GM12873 (cell line): Measurements from ENCODE around the gene ZNF254.

Experiments used
- CTCF ChIP-seq: IDR thresholded peaks from 2 replicates; pipeline ENCODE4 v1.5.1; 2012; ENCODE audit warnings: low read depth, mild to moderate bottlenecking, moderate library complexity, low read length, control low read depth; ENCODE audit not compliant: insufficient read depth; ENCODE audit errors: missing control alignments

The ZNF254 gene

DNA sequence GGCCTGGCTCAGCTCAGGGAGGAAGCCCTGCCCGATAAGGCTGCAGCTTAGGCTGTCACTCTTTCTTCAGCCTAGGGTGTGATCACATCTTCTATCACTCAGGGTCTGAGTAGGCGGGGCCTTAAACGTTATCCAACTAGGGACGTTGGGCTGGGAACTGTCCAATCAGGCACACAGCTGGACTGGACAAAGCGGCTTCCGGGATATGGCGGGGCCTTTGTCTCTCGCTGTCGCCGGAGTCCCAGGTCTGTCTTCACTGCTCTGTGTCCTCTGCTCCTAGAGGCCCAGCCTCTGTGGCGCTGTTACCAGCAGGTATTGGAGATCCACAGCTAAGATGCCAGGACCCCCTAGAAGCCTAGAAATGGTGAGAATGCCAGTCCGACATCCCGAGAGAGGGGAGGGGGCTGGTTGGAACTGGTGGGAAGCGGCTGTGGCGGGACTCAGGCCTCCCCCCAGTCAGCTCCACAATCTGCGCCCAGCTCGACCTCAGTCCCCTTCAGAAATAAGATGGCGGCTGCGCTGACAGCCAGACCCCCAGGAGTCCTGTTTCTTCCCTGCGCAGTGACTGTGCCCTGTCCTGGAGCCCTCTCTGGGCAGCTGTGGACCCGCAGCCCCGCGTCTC lies at the start of gene ZNF254:
ZNF254 (plus strand) TSS at position 214 of the 622 bp plus-strand sequence; CDS start at position 335, 121 bp downstream.
- TF ChIP-seq CTCF, result no peak

- no peak for TF ChIP-seq CTCF
Measured at GRCh38 chr19:24040621-24041020, 46.4 kb upstream of the ZNF254 start.

- no peak for TF ChIP-seq CTCF
Measured at GRCh38 chr19:24046550-24046949, 40.4 kb upstream of the ZNF254 start.

DNA sequence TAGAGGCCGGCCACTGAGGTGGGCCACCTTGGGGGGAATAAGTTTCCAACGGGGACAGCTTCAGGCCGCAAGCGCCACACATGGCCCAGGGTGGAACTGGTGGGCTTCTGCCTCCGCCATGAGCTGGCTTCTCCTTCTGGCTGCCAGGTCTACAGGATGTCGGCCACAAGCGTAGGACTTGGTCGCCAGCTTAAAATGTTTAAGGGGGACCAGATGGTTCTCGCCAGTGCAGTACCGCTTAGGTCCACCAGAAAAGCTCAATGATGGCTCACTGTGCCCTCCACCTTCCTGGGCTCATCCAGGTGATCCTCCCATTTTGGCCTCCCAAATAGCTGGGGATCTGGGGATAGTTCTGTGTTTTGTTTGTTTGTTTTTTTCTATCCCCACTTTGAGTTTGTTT lies 38.7 kb upstream of the ZNF254 start:
- peak; percentile 35 for TF ChIP-seq CTCF

DNA sequence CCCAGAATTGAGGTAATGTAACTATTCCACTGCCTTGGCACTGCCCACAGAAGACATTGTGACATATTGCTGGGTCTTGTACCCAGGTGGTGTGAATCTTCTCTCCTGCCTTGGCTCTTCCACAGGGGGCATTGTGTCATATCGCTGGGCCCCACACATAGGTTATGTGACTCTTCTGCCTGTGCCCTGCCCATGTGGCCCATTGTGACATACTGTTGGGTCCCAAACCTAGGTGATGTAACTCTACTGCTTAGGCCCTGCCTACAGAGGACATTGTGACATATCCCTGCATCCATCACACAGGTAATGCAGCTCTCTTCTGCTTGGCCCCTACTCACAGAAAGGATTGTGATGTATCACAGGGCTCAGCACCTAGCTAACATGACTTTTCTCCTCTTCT lies 37.5 kb upstream of the ZNF254 start:
- TF ChIP-seq CTCF, result no peak

GRCh38 chr19:24051516-24051915 lies 35.5 kb upstream of the ZNF254 start:
- TF ChIP-seq CTCF, result no peak

GRCh38 chr19:24052811-24053210 lies 34.2 kb upstream of the ZNF254 start:
- TF ChIP-seq CTCF, result no peak

- no peak for TF ChIP-seq CTCF
Measured at GRCh38 chr19:24053601-24054000, 33.4 kb upstream of the ZNF254 start.
